ENCODE data around the gene DOCK1. TPM values are rescaled to one million over a fixed set of nuclear protein-coding genes. Genes with fewer than 3 reads are reported as not detected.

The DOCK1 gene
- total RNA-seq, 2 experiments from 2014 or later = 0.05 TPM; not detected in 1

GRCh38 chr10:127176649-127177048, 271.4 kb downstream of the DOCK1 start:
- Mint-ChIP-seq H3K4me3 (no peak overlapping the region), H3K27ac (no peak overlapping the region), H3K9me3 (no peaks in the 10 kb centered on the region), H3K27me3 (no peaks in the 10 kb centered on the region), H3K36me3 (ENCODE audit: low read depth) (no peaks in the 10 kb centered on the region), H3K4me1 (no peaks in the 10 kb centered on the region)
- ChIA-PET POLR2A (no interaction called here), CTCF (no interaction called here)
- no peak for DNase-seq

DNA sequence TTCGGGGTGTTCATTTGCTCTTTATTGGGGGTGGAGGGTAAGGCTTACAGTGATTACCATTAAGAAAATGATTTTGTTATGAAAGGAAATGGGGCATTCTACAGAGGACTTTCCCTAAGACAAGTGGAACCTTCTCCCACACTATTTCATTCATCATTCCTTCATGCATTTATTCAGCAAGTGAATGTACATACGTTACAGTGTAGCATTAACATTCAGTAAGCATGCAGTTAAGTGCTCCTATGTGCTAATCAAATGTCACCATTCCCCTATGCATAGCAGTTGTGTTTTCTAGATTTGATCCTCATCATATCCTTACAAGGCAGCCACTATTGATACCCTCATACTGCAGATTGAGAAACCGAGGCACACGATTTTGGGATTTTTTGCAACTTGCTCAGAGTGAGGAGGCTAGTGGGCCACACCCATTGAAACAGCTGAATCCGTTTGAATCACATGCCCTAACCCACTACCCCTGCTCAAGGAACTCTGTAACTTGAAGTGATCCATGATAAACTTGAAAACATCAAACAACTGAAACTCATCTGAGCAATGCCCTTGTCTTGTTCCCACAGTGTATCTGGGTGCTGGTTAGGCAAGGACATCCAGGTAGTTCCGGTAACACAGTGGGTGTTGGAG, 274.5 kb downstream of the DOCK1 start:
- no peak for DNase-seq
- Mint-ChIP-seq H3K4me3 (no peak overlapping the region), H3K9me3 (no peaks in the 10 kb centered on the region), H3K36me3 (ENCODE audit: low read depth) (no peaks in the 10 kb centered on the region), H3K27ac (no peak overlapping the region), H3K4me1 (no peaks in the 10 kb centered on the region), H3K27me3 (no peaks in the 10 kb centered on the region)
- CTCF ChIA-PET = no interaction called here
- POLR2A ChIA-PET = no interaction called here

DNA sequence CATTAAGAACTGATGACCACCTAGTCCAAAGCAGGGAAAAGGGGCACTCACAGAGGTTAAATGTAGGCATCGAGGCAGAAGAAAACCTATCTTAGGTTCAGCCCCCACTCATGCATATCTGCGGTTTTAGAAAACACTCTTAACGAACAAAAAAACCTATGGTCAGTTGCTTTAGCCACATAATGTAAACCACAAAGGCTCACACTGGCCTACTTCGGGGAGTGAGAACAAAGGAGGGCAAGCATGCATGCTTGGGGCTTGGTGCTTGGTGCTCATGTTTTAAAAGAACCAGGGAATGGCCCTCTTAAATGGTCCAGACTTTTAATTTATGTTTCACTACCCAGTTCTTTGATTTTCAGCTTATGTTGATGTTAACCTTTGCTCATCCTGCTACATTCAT, 276.9 kb downstream of the DOCK1 start:
- CTCF ChIA-PET = interaction anchor here (0.8 kb wide), 1 partner anchor 15 kb away, joined by 4 read pairs; no protein-coding TSS in a partner anchor
- H3K9me3 Mint-ChIP-seq = no peaks in the 10 kb centered on the region
- POLR2A ChIA-PET = no interaction called here

GRCh38 chr10:127184582-127184981, 279.4 kb downstream of the DOCK1 start:
- ChIA-PET CTCF (no interaction called here), POLR2A (no interaction called here)
- Mint-ChIP-seq H3K9me3 (no peaks in the 10 kb centered on the region), H3K36me3 (ENCODE audit: low read depth) (no peaks in the 10 kb centered on the region), H3K4me1 (no peaks in the 10 kb centered on the region), H3K4me3 (no peak overlapping the region), H3K27ac (no peak overlapping the region), H3K27me3 (no peaks in the 10 kb centered on the region)
- no peak for DNase-seq

More for the DNA sequence above, 276.9 kb downstream of the DOCK1 start:
- no peak for DNase-seq
- H3K4me3 Mint-ChIP-seq = no peak overlapping the region
- no peaks in the 10 kb centered on the region for H3K27me3 Mint-ChIP-seq
- H3K36me3 Mint-ChIP-seq (ENCODE audit: low read depth) = no peaks in the 10 kb centered on the region
- no peaks in the 10 kb centered on the region for H3K4me1 Mint-ChIP-seq
- no peak overlapping the region for H3K27ac Mint-ChIP-seq

GRCh38 chr10:127186813-127187212, 281.6 kb downstream of the DOCK1 start:
- H3K36me3 Mint-ChIP-seq (ENCODE audit: low read depth) = no peaks in the 10 kb centered on the region
- CTCF ChIA-PET = no interaction called here

DNA sequence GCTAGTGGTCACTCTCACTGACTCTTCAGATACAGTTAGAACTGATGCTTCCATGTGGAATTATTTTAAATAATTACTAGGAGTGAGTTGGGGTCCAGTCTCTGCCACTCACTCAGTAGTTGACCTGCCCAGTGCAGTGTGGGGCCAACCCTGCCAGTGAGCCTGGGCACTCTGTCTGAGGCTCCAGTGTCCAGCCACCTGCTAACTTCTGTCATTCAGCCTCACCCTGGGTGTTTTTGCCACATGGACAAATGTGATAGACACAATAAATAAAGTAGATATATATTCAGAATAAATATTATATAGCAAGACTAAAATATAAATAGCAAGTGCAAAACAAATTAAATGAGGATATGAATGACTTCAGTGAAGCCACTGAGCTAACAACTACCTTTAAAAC, 284.0 kb downstream of the DOCK1 start:
- Mint-ChIP-seq H3K36me3 (ENCODE audit: low read depth) (no peaks in the 10 kb centered on the region), H3K27ac (no peak overlapping the region)
- CTCF ChIA-PET = no interaction called here

More at GRCh38 chr10:127186813-127187212, 281.6 kb downstream of the DOCK1 start:
- no peak for DNase-seq
- Mint-ChIP-seq H3K4me1 (no peaks in the 10 kb centered on the region), H3K9me3 (no peaks in the 10 kb centered on the region), H3K4me3 (no peak overlapping the region), H3K27me3 (peaks cover 5% of the 10 kb centered on the region), H3K27ac (no peak overlapping the region)
- POLR2A ChIA-PET = no interaction called here

GRCh38 chr10:127190427-127190826, 285.2 kb downstream of the DOCK1 start:
- Mint-ChIP-seq H3K27me3 (peaks cover 32% of the 10 kb centered on the region), H3K4me1 (no peaks in the 10 kb centered on the region), H3K27ac (no peak overlapping the region), H3K9me3 (no peaks in the 10 kb centered on the region), H3K36me3 (ENCODE audit: low read depth) (no peaks in the 10 kb centered on the region), H3K4me3 (no peak overlapping the region)
- POLR2A ChIA-PET = no interaction called here
- CTCF ChIA-PET = no interaction called here
- DNase-seq = no peak

More for the DNA sequence above, 284.0 kb downstream of the DOCK1 start:
- DNase-seq = no peak
- no peak overlapping the region for H3K4me3 Mint-ChIP-seq
- H3K27me3 Mint-ChIP-seq = peaks cover 22% of the 10 kb centered on the region
- H3K4me1 Mint-ChIP-seq = no peaks in the 10 kb centered on the region
- POLR2A ChIA-PET = no interaction called here
- no peaks in the 10 kb centered on the region for H3K9me3 Mint-ChIP-seq

DNA sequence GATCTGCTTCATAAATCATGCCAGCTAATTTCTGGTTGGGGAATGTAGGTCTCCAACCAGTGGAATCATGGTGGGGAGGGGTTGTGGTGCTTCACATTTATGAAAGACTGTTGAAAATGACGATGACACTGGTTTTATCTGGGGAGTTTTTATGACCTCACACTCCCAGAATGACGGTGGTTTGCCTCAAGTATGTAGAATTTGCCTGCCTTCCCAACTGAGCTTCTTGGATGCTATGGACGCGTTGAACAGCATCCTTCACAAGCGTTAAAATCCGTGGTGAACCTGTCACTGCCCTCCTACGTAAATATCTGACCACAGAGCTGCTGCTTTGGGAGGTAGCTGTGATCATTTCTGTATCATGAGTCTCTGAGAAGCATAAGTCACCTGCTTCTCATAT, 287.9 kb downstream of the DOCK1 start:
- peaks cover 44% of the 10 kb centered on the region for H3K27me3 Mint-ChIP-seq
- no peaks in the 10 kb centered on the region for H3K9me3 Mint-ChIP-seq
- no peaks in the 10 kb centered on the region for H3K36me3 Mint-ChIP-seq (ENCODE audit: low read depth)
- ChIA-PET CTCF (no interaction called here), POLR2A (no interaction called here)
- H3K4me3 Mint-ChIP-seq = no peak overlapping the region
- no peak overlapping the region for H3K27ac Mint-ChIP-seq
- DNase-seq = no peak
- H3K4me1 Mint-ChIP-seq = no peaks in the 10 kb centered on the region

- no peaks in the 10 kb centered on the region for H3K4me1 Mint-ChIP-seq
- CTCF ChIA-PET = no interaction called here
- no peaks in the 10 kb centered on the region for H3K9me3 Mint-ChIP-seq
- POLR2A ChIA-PET = no interaction called here
- no peak overlapping the region for H3K4me3 Mint-ChIP-seq
- peaks cover 49% of the 10 kb centered on the region for H3K27me3 Mint-ChIP-seq
- no peak overlapping the region for H3K27ac Mint-ChIP-seq
- H3K36me3 Mint-ChIP-seq (ENCODE audit: low read depth) = no peaks in the 10 kb centered on the region
- DNase-seq = no peak
These were observed 288.9 kb downstream of the DOCK1 start for GRCh38 chr10:127194111-127194510.

GRCh38 chr10:127194599-127194998, 289.4 kb downstream of the DOCK1 start:
- ChIA-PET CTCF (no interaction called here), POLR2A (no interaction called here)
- Mint-ChIP-seq H3K36me3 (ENCODE audit: low read depth) (no peaks in the 10 kb centered on the region), H3K27ac (no peak overlapping the region), H3K9me3 (no peaks in the 10 kb centered on the region), H3K4me1 (no peaks in the 10 kb centered on the region), H3K4me3 (no peak overlapping the region), H3K27me3 (peaks cover 52% of the 10 kb centered on the region)
- no peak for DNase-seq

DNA sequence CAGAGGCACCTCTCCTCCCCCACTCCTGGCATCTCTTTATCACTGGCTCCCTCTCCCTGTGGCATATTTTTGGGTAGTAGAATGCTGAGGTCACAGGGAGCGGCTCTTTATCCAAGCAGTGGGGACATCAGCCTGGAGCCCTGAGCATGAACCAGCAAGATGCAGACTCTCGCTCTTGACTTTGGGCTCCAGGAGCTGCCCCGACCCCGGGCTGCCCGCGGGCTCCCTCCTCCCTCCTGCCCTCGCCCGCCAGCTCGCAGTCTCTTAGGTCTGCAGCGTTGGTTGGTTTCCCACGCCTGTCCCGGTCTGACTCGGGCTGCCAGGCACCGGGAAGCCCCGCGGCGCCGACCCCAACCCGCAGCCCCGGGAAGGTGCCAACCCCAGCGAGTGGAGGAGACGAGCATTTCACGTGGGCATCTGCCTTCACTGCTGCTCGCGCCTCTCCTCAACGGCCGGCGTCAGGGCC, 289.8 kb downstream of the DOCK1 start:
- POLR2A ChIA-PET = no interaction called here
- no peak for DNase-seq
- Mint-ChIP-seq H3K36me3 (ENCODE audit: low read depth) (no peaks in the 10 kb centered on the region), H3K4me3 (no peak overlapping the region), H3K27me3 (peaks cover 51% of the 10 kb centered on the region), H3K9me3 (no peaks in the 10 kb centered on the region), H3K4me1 (no peaks in the 10 kb centered on the region), H3K27ac (no peak overlapping the region)
- CTCF ChIA-PET = no interaction called here

DNA sequence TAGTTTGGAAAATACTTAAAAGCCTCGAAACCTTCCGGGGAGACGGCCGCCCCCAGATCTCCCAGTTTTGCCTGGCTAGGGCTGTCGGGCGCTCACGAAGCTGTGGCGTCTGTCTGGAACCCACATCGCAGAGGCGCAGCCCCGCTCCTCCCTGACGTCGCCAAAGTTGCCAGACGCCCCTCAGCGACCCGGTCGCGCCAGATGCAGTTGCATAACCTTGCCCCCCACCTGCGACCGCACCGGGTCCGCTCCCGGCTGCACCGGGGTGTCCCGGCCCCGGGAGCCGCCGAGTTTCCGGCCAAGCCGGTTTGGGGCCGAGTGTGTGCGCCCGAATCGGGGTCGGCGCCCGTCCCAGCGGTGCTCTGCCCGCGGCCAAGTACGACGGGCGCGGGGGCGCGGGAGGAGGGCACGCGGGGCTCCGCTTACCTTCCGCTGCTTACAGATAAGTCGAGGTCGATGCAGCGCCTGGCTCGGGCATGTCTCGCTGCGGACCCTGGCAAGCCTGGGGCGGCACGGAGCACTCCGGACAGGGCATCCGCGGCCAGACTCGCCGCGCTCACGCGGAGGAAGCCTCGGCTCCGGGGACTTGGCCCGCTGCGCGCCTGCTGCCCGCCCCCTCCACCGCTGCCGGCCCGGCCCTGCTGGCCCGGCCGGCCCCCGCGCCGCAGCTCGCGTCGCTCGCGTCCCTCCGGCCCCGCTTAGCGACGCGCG, 290.5 kb downstream of the DOCK1 start:
- H3K27ac Mint-ChIP-seq = no peak overlapping the region
- no peaks in the 10 kb centered on the region for H3K4me1 Mint-ChIP-seq
- DNase-seq = no peak
- ChIA-PET POLR2A (no interaction called here), CTCF (no interaction called here)
- H3K4me3 Mint-ChIP-seq = no peak overlapping the region
- no peaks in the 10 kb centered on the region for H3K36me3 Mint-ChIP-seq (ENCODE audit: low read depth)
- H3K9me3 Mint-ChIP-seq = no peaks in the 10 kb centered on the region
- peaks cover 50% of the 10 kb centered on the region for H3K27me3 Mint-ChIP-seq

- POLR2A ChIA-PET = no interaction called here
- Mint-ChIP-seq H3K27me3 (peaks cover 49% of the 10 kb centered on the region), H3K4me1 (no peaks in the 10 kb centered on the region), H3K36me3 (ENCODE audit: low read depth) (no peaks in the 10 kb centered on the region), H3K9me3 (no peaks in the 10 kb centered on the region), H3K4me3 (no peak within 1 kb of the TSS), H3K27ac (no peak within 1 kb of the TSS)
- no peak for DNase-seq
- CTCF ChIA-PET = no interaction called here
These were observed 291.3 kb downstream of the DOCK1 start, which contains the start of gene INSYN2A for GRCh38 chr10:127196282-127197153. Gene INSYN2A, minus strand, starts transcription at chr10:127196591. Its CDS starts 20,196 bp downstream, at chr10:127176395.

Data from activated CD4-positive, alpha-beta T cell treated with anti-CD3 and anti-CD28 coated beads, Interleukin-2, amount 10 ng/mL, durations not matched to agents 7 days and 5 days (primary cell).